ENCODE data around the gene VWDE.
"Not testable (repeated sequence)": the region's sequence is repeated elsewhere in the genome, so short reads cannot be mapped to it uniquely, and the experiment has no call there.

The VWDE gene

DNA sequence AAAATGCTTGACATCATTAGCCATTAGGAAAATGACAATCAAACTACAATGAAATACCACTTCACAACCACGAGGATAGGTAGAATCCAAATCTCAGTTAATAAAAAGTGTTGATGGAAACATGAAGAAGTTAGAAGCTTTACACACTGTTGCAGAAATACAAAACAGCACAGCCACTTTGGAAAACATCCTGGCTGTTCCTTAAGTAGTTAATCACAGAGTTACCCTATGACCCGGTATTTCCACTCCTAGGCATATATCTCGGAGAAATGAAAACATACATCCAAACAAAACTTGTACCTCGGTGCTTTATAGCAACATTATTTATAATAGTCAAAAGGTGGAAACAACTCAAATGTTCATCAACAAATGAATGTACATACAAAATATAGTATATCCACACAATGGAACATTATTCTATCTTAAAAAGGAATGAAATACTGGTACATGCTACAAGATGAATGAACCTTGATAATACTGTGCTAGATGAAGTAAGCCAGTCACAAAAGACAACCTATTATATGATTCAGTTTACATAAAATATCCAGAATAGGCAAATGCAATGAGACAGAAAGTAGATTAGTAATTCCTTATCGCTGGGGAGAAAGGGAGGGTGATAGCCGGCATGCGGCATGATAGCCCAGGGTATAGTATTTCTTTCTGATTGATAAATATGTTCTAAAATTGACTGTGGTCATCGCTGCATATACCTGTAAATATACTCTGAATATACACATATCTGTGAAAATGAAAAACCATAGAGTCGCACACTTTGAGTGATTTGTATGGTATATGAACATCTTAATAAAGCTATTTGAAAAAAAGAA is 1.9 kb downstream of the VWDE start:
- DNase-seq: no peak

DNA sequence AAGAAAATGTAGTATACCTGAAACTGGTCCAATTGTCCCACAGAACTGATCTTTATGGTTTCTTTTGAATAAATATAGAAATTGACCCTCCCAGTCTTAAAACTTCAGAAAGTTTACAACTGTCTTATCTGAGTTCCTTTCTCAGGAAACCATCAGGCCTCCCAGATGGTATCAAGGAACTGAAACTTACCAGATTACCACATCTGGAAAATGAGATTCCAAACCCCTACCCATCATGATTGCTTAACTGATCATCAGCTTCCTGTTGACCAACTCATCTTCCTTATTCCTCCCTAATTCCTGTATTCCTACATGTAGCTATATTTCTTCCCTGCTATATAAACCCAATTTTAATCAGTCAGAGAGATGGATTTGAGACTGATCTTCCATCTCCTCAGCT is 5.5 kb downstream of the VWDE start:
- no peak for DNase-seq

GRCh38 chr7:12397671-12398070 is 6.0 kb downstream of the VWDE start:
- no peak for DNase-seq

- DNase-seq: not testable (repeated sequence)
These were observed 7.0 kb downstream of the VWDE start for GRCh38 chr7:12396670-12397069.

- no peak for DNase-seq
These were observed 11.6 kb downstream of the VWDE start for GRCh38 chr7:12391922-12392615.

- DNase-seq: peak; percentile 22 to 28
These were observed 14.5 kb downstream of the VWDE start for GRCh38 chr7:12389089-12389700.

- DNase-seq: no peak
These were observed 17.3 kb downstream of the VWDE start for GRCh38 chr7:12386313-12386740.

- DNase-seq: no peak
These were observed 18.3 kb downstream of the VWDE start for GRCh38 chr7:12385364-12385786.

DNA sequence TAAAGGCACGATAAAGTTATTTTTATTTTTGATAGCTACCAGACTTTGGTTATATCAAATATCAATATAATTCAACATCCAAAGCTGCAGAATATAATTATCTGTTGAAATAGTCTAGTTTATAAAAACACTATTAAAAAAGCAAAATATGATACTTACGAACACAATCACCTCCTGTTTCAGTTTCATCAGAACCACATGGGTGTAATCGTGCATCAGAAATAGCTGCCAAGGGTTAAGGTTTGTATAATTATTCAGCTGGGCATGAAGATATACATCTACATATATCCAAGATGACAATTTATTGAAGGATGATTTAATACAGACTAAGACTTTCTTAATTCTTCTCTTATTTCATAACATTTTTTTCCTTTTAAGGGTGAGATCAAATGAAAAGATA is 20.3 kb downstream of the VWDE start:
- no peak for DNase-seq

GRCh38 chr7:12378389-12378788 is 25.3 kb downstream of the VWDE start:
- no peak for DNase-seq

DNA sequence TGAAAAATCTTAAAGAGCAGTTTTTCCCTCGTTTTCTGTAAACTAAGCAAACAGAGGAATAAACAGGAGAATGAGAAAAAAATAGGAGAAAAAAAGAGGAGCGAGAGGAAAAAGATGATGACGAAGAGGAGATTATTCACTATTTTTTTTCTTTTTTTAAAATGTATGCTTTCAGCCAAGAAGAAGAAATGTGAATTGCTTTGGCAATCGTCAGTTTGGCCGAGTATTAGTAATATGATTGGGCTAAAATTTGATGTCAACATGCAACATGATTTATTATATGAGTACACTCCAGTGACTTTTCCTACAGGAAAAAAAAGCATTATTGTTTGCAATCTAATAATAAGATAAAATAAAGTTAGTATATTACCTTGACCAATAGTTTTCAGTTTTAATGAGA is 26.3 kb downstream of the VWDE start:
- no peak for DNase-seq

GRCh38 chr7:12373580-12374263 is 29.9 kb downstream of the VWDE start:
- DNase-seq: no peak

- DNase-seq: no peak
These were observed 33.4 kb downstream of the VWDE start for GRCh38 chr7:12370249-12370648.

GRCh38 chr7:12369756-12370155 is 33.9 kb downstream of the VWDE start:
- no peak for DNase-seq

GRCh38 chr7:12369072-12369471 is 34.6 kb downstream of the VWDE start:
- no peak for DNase-seq

DNA sequence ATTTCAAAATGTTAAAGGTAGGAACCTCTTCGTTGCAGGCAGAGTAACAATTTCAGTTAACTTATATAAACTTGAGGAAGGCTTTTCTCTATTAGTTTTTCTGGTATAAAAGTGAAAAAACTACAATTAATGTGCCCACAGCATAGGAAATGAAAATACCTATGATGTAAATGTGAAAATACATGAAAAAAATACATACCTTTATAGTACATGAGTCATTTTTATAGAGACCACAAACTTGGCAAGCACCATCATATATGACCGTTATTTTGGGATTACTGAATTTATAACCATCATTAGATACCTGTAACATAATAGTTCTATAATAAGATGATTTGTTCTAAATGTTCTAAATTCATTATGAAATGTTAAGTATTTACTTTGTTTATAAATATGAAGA is 42.7 kb downstream of the VWDE start:
- DNase-seq: no peak

GRCh38 chr7:12358694-12359093 is 45.0 kb downstream of the VWDE start:
- DNase-seq: no peak

- DNase-seq: no peak
These were observed 46.2 kb downstream of the VWDE start for GRCh38 chr7:12357508-12357907.

DNA sequence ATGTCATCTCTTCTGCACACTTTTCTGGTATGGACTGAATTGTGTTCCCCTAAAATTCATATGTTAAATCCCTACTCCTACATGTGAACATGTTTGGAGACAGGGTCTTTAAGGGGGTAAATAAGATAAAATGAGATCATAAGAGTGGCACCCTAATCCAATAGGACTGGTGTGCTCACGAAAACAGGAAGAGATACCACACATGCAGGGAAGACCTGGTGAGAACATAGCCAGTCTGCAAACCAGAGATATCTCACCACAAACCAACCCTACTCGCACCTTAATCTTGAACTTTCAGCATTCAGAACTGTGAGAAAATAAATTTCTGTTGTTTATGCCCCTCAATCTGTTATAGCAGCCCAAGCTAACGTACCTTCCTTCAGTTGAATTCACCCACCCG is 51.8 kb downstream of the VWDE start:
- no peak for DNase-seq

GRCh38 chr7:12350971-12351370 is 52.7 kb downstream of the VWDE start:
- no peak for DNase-seq

- no peak for DNase-seq
These were observed 66.6 kb downstream of the VWDE start for GRCh38 chr7:12337095-12337494.

- no peak for DNase-seq
These were observed 74.5 kb downstream of the VWDE start for GRCh38 chr7:12328888-12329770.

Measured in activated T-cell treated with anti-CD3 and anti-CD28 coated beads, Interleukin-2, amount 50 U/mL, for 48 hours (primary cell).